CD4-positive, alpha-beta T cell treated with Interleukin-2 at 100 ng/mL for 4 hours (primary cell): ENCODE measurements around the gene ZNF221.

ENCODE experiments used
- DNase-seq: peaks from one replicate; pipeline ENCODE4 v3.0.0-alpha.2; 2020; ENCODE audit warnings: low spot score

Gene ZNF221

DNA sequence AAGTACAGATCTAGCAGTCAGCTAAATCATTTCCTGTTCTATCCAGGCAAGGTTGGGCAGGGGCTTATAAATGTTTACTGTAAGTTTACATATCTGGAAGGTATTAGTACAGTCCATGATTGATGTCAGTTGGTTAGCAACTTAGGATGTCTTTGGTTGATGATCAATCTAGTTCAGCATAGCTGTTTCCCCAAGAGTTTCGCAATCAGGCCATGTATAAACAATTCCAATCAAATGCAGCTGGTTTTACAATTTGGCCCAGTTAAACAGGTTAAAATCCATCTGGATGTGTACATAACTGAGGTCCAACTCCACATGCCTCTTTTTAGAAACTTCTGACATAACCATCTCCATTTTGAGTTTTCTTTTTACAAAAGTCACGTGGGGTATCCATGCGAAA is 6.9 kb downstream of the ZNF221 start:
- no peak for DNase-seq

DNA sequence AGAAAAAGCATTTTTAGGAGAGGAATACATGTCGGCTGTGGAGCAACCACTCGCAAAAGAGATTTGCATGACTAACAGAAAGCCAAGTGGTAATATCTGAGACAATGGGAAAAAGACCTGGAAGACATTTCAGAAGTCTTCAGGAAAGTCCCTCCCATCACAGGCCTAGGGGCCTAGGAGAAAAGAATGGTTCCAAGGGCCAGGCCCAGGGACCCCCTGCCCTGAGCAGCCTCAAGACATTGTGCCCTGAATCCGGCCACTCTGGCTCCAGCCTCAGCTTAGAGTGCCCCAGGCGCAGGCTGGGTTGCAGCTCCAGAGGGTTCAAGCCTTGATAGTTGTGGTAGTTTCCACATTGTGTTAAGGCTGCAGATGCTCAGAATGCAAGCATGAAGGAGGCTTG is 9.4 kb downstream of the ZNF221 start:
- no peak for DNase-seq

DNA sequence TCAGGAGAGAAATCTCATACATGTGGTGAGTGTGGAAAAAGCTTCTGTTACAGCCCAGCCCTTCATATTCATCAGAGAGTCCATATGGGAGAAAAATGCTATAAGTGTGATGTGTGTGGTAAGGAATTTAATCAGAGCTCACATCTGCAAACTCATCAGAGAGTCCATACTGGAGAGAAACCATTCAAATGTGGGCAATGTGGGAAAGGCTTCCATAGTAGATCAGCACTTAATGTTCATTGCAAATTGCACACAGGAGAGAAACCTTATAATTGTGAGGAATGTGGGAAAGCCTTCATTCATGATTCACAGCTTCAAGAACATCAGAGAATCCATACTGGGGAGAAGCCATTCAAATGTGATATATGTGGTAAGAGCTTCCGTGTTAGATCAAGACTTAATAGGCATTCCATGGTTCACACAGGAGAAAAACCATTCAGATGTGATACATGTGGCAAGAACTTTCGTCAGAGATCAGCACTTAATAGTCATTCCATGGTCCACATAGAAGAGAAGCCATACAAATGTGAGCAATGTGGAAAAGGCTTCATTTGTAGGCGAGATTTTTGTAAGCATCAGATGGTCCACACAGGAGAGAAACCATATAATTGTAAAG is 15.2 kb downstream of the ZNF221 start:
- DNase-seq, result no peak

DNA sequence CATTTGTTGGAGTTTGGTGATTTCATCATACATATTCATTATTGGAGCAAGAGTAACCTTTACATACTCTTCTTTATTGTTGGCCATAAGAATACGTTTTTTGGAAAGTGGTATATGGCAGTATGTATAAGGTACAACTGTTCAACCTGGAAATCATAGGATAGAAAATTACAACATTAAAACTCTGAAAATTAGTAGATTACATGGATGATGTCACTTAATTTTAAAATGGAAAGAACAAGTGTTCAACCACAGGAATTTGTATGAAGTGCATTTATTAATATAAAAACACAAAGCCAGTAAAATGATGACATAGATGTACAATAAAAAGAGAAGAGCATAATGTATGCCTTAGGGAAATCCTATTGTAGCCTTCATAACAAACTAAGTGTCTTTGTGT is 25.7 kb downstream of the ZNF221 start:
- no peak for DNase-seq

DNA sequence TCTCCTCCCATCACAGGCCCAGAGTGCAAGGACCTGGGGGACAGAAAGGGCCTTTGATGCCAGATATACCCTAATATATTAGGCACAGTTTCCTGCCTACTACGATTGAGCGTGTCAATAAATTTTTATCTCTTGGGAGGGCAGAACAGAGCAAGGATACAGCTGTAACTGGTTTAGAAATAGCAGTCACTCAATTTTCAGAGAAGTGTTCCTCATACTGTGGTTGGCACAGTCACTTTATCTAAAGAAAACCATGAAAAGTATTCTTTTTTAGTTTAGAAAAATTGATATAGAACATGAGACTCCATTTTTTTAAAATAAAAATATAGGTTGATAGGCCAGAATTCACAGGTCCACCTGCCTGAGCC is 32.5 kb downstream of the ZNF221 start:
- no peak for DNase-seq

DNA sequence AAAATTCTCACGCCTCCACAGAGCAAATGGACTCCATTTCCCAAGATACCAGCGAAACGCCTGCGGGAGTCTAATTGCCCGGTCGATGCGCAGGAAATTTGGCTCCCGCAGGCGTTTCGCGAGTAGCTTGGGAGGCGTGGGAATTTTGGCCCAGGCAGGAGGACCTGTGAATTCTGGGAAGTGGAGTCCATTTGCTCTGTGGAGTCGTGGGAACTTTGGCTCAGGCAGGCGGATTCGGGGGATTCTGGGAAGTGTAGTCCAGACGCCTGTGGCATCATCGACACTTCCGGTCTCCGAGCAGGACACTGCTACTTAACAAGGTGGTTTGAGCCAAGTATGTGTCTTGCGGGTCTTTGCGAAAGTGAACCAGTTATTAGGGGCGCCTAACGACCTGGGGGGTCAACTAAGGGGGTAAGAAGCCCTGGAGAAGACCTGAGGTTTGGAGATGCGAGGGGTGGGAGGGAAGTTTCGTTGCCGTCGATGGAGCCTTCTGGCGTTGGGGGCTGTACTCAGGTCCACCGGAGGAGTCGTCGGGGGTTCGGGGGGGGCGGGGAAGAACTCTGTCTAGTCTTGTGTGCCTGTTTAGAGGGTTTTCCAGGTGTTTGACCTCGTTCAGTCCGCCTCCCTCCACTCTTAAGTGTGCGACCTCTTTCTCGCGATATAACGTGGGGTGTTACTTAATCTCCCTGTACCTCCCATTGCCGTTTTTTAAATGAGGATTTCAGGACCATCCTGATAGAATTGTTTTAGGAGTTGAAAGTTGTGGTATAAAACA is 33.1 kb downstream of the ZNF221 start, which contains the start of gene ZNF155:
ZNF155 (plus strand) TSS at position 277 of the 775 bp plus-strand sequence. CDS start 4,356 bp downstream, outside the sequence.
- peak; percentile 82 for DNase-seq

DNA sequence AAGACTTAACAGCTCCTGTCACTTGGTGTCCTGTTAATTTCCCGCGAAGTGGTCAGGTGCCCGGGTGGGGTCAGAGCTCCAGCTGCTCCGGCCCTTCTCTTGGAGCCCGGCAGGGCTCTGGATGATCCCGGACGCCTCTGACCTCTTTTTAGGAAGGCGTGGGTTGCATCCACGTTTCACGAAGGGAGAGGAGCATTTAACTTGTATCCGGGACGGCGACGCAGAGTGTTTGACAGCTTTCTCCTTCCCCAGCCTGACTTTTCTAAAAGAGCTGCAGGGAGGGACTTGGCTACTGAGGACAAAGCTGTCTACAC is 33.6 kb downstream of the ZNF221 start:
- no peak for DNase-seq

DNA sequence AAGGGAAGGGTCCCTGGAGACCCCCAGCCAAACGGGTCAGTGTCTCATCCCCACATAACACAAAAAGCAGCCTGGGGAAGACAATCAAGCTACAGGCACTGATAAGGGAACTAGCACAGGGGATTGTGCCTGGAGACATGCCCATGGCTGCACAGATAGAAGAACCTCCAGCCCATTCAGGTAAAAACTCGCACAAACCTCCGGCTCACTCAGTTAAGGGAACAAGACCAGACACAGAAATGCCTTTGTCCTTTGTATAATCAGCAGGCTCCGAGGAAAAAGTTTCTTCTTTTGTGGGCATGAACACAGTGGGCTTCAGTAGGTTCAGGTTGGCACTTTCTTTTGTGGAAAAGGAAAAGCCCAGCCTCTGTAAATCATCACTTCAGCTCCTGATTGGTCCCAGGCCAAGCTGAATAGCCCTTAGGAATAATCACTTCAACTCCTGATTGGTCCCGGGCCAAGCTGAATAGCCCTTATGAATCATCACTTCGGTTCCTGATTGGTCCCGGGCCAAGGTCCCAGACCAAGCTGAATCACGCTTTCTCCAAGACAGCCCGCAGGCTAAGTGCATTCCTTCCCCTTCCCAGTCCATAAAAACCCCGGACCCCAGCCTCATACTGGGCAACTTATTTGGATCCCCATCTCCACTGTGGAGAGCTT is 46.7 kb downstream of the ZNF221 start:
- DNase-seq, result no peak

DNA sequence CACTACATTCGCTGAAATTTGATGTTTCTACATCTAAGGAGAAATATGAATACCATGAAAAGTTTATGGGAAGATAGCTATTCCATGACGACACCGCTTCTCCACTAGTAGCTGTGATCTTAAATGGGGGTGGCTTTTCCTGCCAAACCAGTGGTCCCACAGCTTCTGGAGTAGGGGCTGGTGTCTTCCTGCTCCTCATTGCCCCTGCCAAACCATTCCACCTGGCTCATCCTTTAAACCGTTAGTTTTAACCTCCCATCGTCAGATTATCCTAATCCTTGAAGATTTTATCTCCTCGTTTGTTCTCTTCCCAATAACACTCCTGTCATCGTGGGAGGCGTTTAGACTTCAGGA is 51.2 kb downstream of the ZNF221 start:
- DNase-seq, result no peak

DNA sequence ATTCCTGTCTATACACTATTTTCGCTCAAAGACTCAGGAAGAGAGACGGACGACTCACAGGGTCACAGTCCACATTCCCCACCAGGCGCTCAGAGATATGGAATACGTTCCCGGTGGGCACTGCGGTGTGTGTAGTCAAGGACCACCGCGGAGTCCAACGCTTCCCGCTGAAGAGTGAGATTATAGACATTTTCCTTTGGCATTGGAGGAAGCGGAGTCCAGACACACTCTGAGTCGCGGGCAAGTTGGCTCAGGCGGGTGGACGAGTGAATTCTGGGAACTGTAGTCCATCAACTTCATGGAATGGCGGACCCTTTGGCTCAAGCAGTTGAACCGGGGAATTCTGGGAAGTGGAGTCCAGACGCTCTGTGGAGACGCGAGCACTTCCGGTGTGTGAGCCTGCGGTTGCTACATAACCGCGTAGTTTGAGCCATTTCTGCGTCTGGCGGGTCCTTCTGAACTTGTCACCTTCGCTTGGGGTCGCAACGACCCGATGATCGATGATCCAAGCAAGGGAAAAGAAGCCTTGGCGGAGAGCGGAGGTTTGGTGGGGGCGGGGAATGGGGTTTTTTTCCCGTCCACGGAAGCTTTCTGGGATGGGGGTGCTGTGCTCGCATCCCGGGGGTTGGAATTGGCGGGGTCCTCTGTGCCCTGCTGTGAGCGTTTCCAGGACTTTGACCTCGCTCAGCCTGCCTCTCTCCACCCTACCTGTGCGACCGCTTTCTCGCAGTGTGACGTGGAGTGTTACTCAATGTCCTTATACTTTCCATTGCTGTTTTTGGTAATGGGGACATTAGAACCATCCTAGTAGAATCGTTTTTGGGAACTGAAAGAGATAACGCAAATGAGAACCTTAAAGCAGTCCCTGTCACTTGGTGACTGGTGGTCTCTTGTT is 51.8 kb downstream of the ZNF221 start, which contains the start of gene ZNF230:
ZNF230 (plus strand) TSS at position 392 of the 895 bp plus-strand sequence. CDS start 4,122 bp downstream, outside the sequence.
- DNase-seq, result peak; percentile 91

DNA sequence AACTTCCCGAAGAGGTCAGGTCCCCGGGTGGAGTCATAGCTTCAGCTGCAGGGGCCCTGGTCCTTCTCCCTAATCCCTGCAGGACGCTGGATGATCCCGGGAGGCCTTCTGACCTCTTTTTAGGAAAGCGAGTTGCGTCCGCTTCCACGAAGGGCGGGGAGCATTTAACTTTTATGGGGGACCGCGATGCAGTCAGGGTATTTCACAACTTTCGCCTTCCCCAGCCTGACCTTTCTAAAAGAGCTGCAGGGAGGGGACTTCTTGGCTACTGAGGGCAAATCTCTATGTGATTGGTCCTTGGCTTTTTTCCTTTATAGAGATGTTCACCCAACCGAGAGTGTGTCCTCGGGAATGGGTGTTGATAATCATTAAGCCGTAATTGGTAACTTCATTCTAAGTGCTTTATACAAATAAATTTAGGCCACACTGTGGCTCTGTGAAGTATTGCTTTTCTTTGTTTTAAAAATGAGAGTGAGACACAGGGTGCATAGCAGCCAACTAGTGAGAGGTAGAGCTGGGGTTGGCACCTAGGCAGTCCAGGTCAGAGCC is 52.5 kb downstream of the ZNF221 start:
- no peak for DNase-seq

DNA sequence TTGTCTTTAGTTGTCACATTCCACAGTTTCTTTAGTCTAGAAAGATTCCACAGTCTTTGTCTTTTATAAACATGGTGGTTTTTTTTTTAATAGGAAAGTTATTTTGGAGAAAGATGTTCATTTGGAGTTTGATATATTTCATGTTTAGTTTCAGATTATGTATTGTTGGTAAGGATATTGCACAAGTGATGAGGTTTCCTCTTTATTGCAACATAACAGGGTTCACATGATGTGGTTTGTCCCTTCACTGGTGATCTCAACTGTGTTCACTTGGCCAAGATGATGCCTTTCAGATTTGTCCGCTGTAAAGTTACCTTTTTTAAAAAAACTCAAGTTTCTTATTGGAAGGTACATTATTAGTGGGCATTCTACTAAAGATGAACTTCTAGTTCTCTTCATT is 54.9 kb downstream of the ZNF221 start:
- DNase-seq, result no peak

DNA sequence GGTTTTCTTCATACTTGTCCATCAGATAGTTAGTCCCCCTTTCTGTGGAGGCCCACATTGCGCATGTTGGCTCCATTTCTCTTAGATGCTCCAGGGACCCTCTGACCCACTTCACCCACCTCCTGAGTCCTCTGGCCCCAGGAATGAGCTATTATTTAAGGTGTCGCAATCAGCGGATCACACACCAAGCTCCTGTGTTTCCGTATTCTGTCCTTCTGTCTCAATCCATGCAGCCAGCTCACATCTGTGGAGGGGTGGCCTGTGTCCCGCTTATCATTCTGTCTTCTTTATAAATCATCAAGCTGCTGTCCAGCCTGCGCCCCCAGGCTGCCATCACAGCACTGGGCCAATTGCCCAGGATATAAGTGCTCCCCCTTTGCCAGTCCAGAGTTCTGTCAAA is 56.4 kb downstream of the ZNF221 start:
- no peak for DNase-seq

DNA sequence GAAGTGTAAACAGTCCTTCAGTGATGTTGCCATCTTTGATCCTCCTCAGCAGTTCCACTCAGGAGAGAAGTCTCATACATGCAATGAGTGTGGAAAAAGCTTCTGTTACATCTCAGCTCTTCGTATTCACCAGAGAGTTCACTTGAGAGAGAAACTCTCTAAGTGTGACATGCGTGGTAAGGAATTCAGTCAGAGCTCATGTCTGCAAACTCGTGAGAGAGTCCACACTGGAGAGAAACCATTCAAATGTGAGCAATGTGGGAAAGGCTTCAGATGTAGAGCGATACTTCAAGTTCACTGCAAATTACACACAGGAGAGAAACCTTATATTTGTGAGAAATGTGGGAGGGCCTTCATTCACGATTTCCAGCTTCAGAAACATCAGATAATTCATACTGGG is 59.4 kb downstream of the ZNF221 start:
- no peak for DNase-seq
